GM12872 (cell line): ENCODE measurements around the gene MMP14.

Source experiments
- TF ChIP-seq, protein P1 (sequence below): IDR thresholded peaks from 3 replicates; pipeline ENCODE4 v1.5.1; 2011; ENCODE audit warnings: low read depth, mild to moderate bottlenecking, low read length, moderate library complexity; ENCODE audit not compliant: insufficient read depth

The MMP14 gene

DNA sequence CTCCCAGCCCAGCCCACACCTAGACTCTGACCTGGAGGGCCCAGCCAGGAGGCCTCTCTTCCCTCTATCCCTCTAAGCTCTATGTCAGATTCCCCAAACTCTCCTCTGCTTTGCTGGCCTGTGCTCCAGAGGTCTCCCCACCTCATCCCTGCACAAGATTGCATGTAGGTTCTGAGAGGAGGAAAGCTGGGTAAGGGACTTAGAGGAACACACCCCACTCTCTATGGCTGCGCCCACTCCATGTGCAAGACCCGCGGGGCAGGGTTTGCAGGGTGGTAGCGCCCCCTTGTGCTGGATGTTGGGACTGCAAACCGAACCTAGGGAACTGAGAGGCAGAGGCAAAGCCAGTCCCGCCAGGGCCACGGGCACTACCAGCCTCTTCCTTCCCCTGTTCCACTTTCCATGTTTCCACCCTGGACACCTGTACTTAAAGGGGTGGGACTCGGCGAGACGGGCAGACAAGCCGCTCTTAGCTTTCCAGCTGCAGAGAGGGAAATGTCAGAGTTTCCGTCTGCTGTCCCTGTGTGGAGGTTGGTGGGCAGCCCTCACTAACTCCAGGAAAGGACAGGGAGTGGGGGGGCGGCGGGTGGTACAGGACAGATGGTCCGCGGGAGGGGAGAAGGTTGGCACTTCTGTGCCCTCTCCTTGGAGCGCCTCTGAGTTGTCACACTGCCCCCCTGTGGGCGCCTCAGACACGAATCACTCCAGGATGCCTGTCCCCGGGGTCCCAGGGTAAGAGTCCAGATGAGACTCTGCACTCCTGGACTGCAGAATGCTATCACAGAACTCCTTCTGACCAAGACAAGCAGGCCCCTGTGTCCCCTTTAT lies 16.8 kb downstream of the MMP14 start:
- TF ChIP-seq, protein P1, sequence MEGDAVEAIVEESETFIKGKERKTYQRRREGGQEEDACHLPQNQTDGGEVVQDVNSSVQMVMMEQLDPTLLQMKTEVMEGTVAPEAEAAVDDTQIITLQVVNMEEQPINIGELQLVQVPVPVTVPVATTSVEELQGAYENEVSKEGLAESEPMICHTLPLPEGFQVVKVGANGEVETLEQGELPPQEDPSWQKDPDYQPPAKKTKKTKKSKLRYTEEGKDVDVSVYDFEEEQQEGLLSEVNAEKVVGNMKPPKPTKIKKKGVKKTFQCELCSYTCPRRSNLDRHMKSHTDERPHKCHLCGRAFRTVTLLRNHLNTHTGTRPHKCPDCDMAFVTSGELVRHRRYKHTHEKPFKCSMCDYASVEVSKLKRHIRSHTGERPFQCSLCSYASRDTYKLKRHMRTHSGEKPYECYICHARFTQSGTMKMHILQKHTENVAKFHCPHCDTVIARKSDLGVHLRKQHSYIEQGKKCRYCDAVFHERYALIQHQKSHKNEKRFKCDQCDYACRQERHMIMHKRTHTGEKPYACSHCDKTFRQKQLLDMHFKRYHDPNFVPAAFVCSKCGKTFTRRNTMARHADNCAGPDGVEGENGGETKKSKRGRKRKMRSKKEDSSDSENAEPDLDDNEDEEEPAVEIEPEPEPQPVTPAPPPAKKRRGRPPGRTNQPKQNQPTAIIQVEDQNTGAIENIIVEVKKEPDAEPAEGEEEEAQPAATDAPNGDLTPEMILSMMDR, result peak; percentile 96

DNA sequence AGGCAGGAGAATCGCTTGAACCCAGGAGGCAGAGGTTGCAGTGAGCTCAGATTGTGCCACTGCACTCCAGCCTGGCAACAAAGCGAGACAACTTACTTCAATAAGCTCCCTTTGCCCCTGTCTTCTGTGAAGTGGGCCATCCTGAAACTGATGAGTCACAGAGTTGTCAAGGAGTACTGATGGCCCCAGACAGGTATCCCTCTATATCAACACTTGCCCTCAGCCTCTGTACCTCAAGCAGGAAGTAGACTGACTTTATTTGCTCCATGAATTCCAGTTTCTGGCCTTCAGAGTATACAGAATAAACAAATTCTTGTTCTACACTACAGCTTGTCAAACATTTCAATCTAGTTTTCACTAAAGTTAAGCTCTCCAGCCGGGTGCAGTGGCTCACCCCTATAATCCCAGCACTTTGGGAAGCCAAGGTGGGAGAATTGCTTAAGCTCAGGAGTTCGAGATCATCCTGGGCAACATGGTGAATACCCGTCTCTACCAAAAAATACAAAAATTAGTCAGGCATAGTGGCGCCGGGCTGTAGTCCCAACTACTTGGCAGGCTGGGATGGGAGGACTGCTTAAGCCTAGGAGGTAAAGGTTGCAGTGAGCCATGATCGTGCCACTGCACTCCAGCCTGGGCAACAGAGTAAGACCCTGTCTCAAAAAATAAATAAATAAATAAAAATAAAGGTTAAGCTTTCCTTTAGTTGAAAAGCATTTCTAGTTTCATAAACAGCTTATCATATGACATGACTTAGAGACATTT lies 18.8 kb downstream of the MMP14 start:
- TF ChIP-seq, protein P1, result no peak

DNA sequence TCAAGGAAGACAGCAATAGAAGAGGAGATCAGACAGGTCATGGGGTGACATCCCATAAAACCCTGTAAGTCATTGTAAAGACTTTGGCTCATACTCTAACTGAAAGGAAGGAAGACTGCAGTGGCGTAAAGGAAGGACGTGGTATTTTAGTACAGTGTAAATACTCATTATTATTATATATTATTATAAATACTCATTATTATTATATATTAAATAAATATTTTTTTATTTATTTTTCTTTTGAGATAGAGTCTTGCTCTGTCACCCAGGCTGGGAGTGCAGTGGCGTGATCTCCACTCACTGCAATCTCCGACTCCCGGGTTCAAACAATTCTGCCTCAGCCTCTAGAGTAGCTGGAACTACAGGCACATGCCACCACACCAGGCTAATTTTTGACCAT lies 20.0 kb downstream of the MMP14 start:
- TF ChIP-seq, protein P1, result no peak

DNA sequence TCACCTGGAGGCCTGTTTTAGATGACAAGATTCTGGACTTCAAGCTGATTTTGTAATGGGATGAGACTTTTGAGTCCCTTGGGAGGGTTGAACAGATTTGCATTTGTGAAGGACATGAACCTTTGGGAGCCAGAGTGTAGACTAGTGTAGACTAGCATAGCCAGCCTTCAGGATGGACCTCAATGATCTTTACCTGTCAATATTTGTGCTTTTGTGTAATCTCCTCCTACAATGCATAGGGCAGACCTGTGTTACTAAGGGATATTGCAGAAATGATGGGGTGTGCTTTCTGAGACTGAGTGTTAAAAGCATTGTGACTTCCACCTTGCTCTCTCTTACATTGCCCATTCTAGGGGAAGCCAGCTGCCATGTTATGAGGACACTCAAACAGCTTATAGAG lies 25.3 kb downstream of the MMP14 start:
- TF ChIP-seq, protein P1, result no peak

DNA sequence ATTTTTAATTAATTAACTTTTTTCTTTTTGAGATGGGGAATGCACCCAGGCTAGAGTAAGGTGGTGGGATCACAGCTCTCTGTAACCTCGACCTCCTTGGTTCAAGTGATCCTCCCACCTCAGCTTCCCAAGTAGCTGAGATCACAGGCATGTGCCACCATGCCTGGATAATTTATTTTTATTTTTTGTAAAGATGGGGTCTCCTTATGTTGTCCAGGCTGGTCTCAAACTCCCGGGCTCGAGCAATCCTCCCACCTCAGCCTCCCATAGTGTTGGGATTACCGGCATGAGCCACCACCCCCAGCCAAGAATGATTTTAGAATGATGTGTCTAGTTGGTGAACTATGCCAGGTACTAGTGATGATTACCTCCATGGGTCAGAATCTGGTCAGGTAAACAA lies 28.6 kb downstream of the MMP14 start:
- TF ChIP-seq, protein P1, result no peak

DNA sequence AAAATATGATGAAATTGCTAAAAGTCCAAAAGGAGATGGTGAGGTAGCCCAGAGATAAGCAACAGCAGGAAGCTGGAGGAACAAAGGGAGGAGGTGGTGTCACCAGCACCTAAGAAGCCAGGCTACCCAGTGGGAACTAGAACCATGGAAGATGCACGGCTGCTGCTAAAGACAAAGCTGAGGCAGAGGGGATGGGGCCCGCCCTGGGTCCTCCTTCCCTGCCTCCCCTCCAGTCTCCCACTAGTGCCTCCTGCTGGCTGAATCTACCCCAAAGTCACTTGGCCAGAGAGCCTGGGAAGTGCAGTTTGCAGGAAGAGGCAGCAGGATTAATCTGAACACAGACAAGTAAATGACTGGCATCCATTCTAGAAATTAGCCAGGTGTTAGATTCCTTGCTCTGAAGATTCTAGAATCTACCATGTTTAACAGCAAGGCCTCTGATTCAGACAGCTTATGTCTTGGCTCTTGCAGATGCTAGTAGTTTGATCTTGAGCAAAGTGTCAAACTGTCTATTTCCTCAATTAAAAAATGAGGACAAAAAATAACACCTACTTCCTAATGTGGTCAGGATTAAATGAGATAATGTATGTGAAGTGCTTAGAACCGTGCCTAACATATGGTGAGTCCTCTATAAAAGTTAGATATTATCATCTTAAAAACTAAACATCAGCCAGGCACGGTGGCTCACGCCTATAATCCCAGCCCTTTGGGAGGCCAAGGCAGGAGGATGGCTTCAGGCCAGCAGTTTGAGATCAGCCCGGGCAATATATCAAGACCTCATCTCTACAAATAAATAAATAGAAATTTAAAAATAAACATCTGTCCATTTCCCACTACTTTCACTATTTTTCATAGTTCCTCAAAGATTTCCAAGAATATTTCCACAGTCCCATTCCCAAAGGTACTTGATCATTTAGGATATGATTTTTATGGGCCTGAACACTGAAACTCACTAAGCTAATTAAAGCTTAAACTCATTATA lies 29.3 kb downstream of the MMP14 start:
- TF ChIP-seq, protein P1, result peak; percentile 36; the same call in 2 of the 3 replicates
